Testis (tissue), 2 donors: ENCODE results near the gene TP53I11.

Source experiments
- CTCF ChIP-seq, 3 experiments: fragments of 450-650 bp in 2 of 3; fragments of 200-600 bp in 1 of 3; sonication (generic) in 1 of 3; IDR thresholded peaks; one replicate each; pipeline ENCODE4 v1.5.1; 2016 to 2019; ENCODE audit warnings: antibody characterized with exemption in 3 of 3, mild to moderate bottlenecking in 2 of 3, moderate library complexity in 1 of 3
- POLR2A ChIP-seq: fragments of 450-650 bp; IDR thresholded peaks from one replicate; pipeline ENCODE4 v1.6.1; 2017; ENCODE audit warnings: antibody characterized with exemption, mild to moderate bottlenecking, moderate library complexity

GRCh38 chr11:44985721-44986120 lies 35.0 kb upstream of the TP53I11 start:
- TF ChIP-seq POLR2A: no peak
- TF ChIP-seq CTCF (IDR thresholded peaks at IDR 0.05): no peak
